Choroid plexus epithelial cell (primary cell): Measurements from ENCODE around the gene MACF1.

ENCODE experiments used
- DNase-seq: peaks from one replicate; pipeline ENCODE4 v3.0.0-alpha.2; 2010; ENCODE audit warnings: low read depth
- H3K4me3 ChIP-seq: 2 replicates; pipeline ENCODE4 v1.5.1; 2011; ENCODE audit warnings: low read depth, mild to moderate bottlenecking, control low read depth, low read length, moderate library complexity
- CTCF ChIP-seq: conservative IDR thresholded peaks from 2 replicates; pipeline ENCODE4 v1.5.1; 2011; ENCODE audit warnings: low read depth, mild to moderate bottlenecking, control low read depth, inconsistent platforms, low read length, moderate library complexity

MACF1 gene

GRCh38 chr1:39164256-39164655 is 40.2 kb upstream of the MACF1 start:
- no peak for TF ChIP-seq CTCF
- DNase-seq = no peak
- no peak overlapping the region for H3K4me3 ChIP-seq

GRCh38 chr1:39165049-39165448 is 39.4 kb upstream of the MACF1 start:
- no peak overlapping the region for H3K4me3 ChIP-seq
- peak; percentile 89 for DNase-seq
- TF ChIP-seq CTCF = no peak

- TF ChIP-seq CTCF = no peak
- no peak overlapping the region for H3K4me3 ChIP-seq
- DNase-seq = no peak
Observed at GRCh38 chr1:39165488-39165887, 39.0 kb upstream of the MACF1 start.

- no peak overlapping the region for H3K4me3 ChIP-seq
- peak; percentile 91 for DNase-seq
- TF ChIP-seq CTCF = no peak
Observed at GRCh38 chr1:39167632-39168209, 36.8 kb upstream of the MACF1 start.

- no peak for TF ChIP-seq CTCF
- no peak for DNase-seq
- no peak overlapping the region for H3K4me3 ChIP-seq
Observed at GRCh38 chr1:39168301-39169080, 36.0 kb upstream of the MACF1 start.

- no peak overlapping the region for H3K4me3 ChIP-seq
- no peak for DNase-seq
- no peak for TF ChIP-seq CTCF
Observed at GRCh38 chr1:39170731-39171667, 33.5 kb upstream of the MACF1 start.
